ENCODE measurements around the gene ERBB4.

The ERBB4 gene

GRCh38 chr2:211426240-211426639 is 1112.4 kb downstream of the ERBB4 start:
- DNase-seq (ENCODE audit: low read depth) = no peak
- no peak overlapping the region for H3K4me3 ChIP-seq (ENCODE audit: low read length)
- no peak for TF ChIP-seq CTCF (conservative IDR thresholded peaks at IDR 0.05; ENCODE audit: low read length)

- no peak for TF ChIP-seq CTCF (conservative IDR thresholded peaks at IDR 0.05; ENCODE audit: low read length)
- DNase-seq (ENCODE audit: low read depth) = no peak
- H3K4me3 ChIP-seq (ENCODE audit: low read length) = no peak overlapping the region
Observed at GRCh38 chr2:211423018-211423417, 1115.6 kb downstream of the ERBB4 start.

GRCh38 chr2:211417544-211417943 is 1121.1 kb downstream of the ERBB4 start:
- DNase-seq (ENCODE audit: low read depth) = no peak
- TF ChIP-seq CTCF (conservative IDR thresholded peaks at IDR 0.05; ENCODE audit: low read length) = no peak
- H3K4me3 ChIP-seq (ENCODE audit: low read length) = no peak overlapping the region

- TF ChIP-seq CTCF (conservative IDR thresholded peaks at IDR 0.05; ENCODE audit: low read length) = no peak
- H3K4me3 ChIP-seq (ENCODE audit: low read length) = no peak overlapping the region
- DNase-seq (ENCODE audit: low read depth) = no peak
Observed at GRCh38 chr2:211416373-211416772, 1122.2 kb downstream of the ERBB4 start.

- no peak for DNase-seq (ENCODE audit: low read depth)
- H3K4me3 ChIP-seq (ENCODE audit: low read length) = no peak overlapping the region
- no peak for TF ChIP-seq CTCF (conservative IDR thresholded peaks at IDR 0.05; ENCODE audit: low read length)
Observed at GRCh38 chr2:211413746-211414145, 1124.9 kb downstream of the ERBB4 start.

GRCh38 chr2:211408483-211408891 is 1130.1 kb downstream of the ERBB4 start:
- no peak for TF ChIP-seq CTCF (conservative IDR thresholded peaks at IDR 0.05; ENCODE audit: low read length)
- no peak for DNase-seq (ENCODE audit: low read depth)
- H3K4me3 ChIP-seq (ENCODE audit: low read length) = no peak overlapping the region

- DNase-seq (ENCODE audit: low read depth) = no peak
- H3K4me3 ChIP-seq (ENCODE audit: low read length) = no peak overlapping the region
- TF ChIP-seq CTCF (conservative IDR thresholded peaks at IDR 0.05; ENCODE audit: low read length) = no peak
Observed at GRCh38 chr2:211407076-211407475, 1131.5 kb downstream of the ERBB4 start.
